22Rv1 (cell line): ENCODE data around the gene IQSEC3.

ENCODE experiments used
- CTCF ChIP-seq: fragments of 450-650 bp; IDR thresholded peaks from 2 replicates; pipeline ENCODE4 v1.5.1; 2017; ENCODE audit warnings: mild to moderate bottlenecking
- ZFX ChIP-seq: fragments of 450-650 bp; IDR thresholded peaks from 2 replicates; pipeline ENCODE4 v1.6.1; 2017; ENCODE audit warnings: antibody characterized with exemption, borderline replicate concordance

GRCh38 chr12:114626-115211 is 48.2 kb downstream of the IQSEC3 start:
- TF ChIP-seq CTCF (no peak), ZFX (no peak)
